IMR-90 (cell line): ENCODE results near the gene SLC12A7.

Experiments used
- BHLHE40 ChIP-seq: fragments of 150-350 bp; IDR thresholded peaks from 2 replicates; pipeline ENCODE4 v1.6.1; 2016; ENCODE audit warnings: mild to moderate bottlenecking, low read depth, low read length
- CHD1 ChIP-seq: IDR thresholded peaks from 2 replicates; pipeline ENCODE4 v1.6.1; 2012; ENCODE audit warnings: low read depth, low read length, improper control_type of control experiment
- POLR2A ChIP-seq: IDR thresholded peaks from 2 replicates; pipeline ENCODE4 v1.6.1; 2012; ENCODE audit warnings: mild to moderate bottlenecking, low read depth, low read length
- TF ChIP-seq, protein P1 (sequence below): conservative IDR thresholded peaks from 2 replicates; pipeline ENCODE4 v1.5.1; 2012; ENCODE audit warnings: mild to moderate bottlenecking, low read depth, low read length, improper control_type of control experiment

DNA sequence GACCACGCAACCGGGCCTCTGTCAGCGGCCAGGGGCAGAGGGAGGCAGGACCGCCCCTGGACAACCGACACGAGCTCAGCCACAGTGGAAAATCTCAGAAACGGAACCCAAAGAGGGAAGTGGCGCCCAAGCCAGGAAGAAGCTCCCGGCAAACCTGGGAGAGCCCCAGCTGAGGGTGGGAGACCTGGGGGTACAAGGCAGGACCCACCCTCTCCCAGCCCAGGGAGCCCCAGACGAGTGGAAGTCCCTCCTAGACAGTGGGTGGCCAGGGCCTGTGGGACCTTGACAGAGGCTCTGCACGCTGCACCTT, 3.0 kb downstream of the SLC12A7 start:
- TF ChIP-seq, protein P1, sequence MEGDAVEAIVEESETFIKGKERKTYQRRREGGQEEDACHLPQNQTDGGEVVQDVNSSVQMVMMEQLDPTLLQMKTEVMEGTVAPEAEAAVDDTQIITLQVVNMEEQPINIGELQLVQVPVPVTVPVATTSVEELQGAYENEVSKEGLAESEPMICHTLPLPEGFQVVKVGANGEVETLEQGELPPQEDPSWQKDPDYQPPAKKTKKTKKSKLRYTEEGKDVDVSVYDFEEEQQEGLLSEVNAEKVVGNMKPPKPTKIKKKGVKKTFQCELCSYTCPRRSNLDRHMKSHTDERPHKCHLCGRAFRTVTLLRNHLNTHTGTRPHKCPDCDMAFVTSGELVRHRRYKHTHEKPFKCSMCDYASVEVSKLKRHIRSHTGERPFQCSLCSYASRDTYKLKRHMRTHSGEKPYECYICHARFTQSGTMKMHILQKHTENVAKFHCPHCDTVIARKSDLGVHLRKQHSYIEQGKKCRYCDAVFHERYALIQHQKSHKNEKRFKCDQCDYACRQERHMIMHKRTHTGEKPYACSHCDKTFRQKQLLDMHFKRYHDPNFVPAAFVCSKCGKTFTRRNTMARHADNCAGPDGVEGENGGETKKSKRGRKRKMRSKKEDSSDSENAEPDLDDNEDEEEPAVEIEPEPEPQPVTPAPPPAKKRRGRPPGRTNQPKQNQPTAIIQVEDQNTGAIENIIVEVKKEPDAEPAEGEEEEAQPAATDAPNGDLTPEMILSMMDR: no peak
- no peak for TF ChIP-seq POLR2A
- no peak for TF ChIP-seq CHD1
- no peak for TF ChIP-seq BHLHE40
